ENCODE results near the gene GRB7.

DNA sequence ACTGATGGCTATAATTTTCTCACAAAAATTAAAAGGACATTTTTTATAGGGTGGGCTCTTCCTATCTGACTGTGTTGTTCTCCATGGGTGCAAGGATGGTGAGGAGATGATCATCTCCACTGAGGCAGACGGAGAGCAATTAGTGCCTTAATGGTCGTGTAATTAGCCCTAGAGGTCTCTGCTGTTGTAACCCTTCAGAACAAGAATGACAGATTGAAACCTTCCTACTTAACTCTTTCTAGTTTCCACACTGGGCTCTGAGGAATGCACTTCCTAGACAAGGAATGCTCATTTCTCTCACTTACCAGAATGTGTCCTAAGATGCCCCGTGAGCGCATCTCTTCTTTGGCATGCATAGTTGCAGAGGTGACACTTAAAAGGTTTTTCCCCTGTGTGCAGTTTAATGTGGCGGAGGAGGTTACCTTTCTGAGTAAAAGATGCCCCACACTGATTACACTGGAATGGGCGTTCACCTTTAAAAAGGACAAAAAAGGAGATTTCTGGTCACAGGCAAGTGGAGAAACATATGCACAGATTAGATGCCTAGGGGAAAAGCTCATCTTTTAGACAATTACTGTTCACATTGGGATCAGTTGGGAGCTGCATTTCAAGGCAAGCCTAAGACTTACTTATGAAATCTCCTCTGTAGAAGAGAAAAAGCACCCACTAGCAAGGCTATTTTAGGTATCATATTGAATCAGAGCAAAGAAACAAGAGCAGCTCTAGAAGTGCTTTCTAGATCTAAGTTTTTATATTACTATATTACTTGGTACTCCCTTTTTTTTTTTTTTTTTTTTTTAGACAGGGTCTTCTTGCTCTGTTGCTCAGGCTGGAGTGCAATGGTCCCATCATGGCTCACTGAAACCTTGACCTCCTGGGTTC is 53.6 kb downstream of the GRB7 start:
- TF ChIP-seq POLR2A (IDR thresholded peaks at IDR 0.05) (no peak), CTCF (IDR thresholded peaks at IDR 0.05) (no peak)
